ENCODE results near the gene CYP3A4.

- TF ChIP-seq SNAI2 (CRISPR knock-in tag; IDR thresholded peaks at IDR 0.05) (no peak), CREB5 (CRISPR knock-in tag; IDR thresholded peaks at IDR 0.05; ENCODE audit: low read depth) (no peak), PPARA (CRISPR knock-in tag; IDR thresholded peaks at IDR 0.05; ENCODE audit: borderline replicate concordance) (no peak), TCF4 (CRISPR knock-in tag; IDR thresholded peaks at IDR 0.05; ENCODE audit: borderline replicate concordance) (no peak), ZFP30 (CRISPR knock-in tag; IDR thresholded peaks at IDR 0.05) (no peak), TOX (CRISPR knock-in tag; IDR thresholded peaks at IDR 0.05; ENCODE audit: borderline replicate concordance) (no peak), ARNTL (CRISPR knock-in tag; IDR thresholded peaks at IDR 0.05; ENCODE audit: borderline replicate concordance, low read depth) (no peak), PATZ1 (CRISPR knock-in tag; IDR thresholded peaks at IDR 0.05; ENCODE audit: borderline replicate concordance) (no peak)
- TF ChIP-seq, protein P1, sequence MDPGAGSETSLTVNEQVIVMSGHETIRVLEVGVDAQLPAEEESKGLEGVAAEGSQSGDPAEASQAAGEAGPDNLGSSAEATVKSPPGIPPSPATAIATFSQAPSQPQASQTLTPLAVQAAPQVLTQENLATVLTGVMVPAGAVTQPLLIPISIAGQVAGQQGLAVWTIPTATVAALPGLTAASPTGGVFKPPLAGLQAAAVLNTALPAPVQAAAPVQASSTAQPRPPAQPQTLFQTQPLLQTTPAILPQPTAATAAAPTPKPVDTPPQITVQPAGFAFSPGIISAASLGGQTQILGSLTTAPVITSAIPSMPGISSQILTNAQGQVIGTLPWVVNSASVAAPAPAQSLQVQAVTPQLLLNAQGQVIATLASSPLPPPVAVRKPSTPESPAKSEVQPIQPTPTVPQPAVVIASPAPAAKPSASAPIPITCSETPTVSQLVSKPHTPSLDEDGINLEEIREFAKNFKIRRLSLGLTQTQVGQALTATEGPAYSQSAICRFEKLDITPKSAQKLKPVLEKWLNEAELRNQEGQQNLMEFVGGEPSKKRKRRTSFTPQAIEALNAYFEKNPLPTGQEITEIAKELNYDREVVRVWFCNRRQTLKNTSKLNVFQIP (CRISPR knock-in tag; IDR thresholded peaks at IDR 0.05; ENCODE audit: borderline replicate concordance, low read depth), result no peak
Observed at GRCh38 chr7:99731638-99732374, 52.2 kb downstream of the CYP3A4 start.

All from SK-N-SH treated with all-trans-retinoic acid at 6 μM for 48 hours (cell line).